DND-41 (cell line): Measurements from ENCODE around the gene OSBPL8.

Experiments
- ATAC-seq: fragments of 200-7000 bp; cut with Tn5 transposase; 3 replicates; pipeline ENCODE4 v1.9.1; 2021; ENCODE audit warnings: low read depth; ENCODE audit not compliant: insufficient read depth
- DNase-seq: peaks from one replicate; pipeline ENCODE4 v3.0.0-alpha.2; 2020
- H2AFZ ChIP-seq: 2 replicates; pipeline ENCODE4 v1.6.0; 2012; ENCODE audit warnings: low read depth, low read length
- H3K27ac ChIP-seq: 2 replicates; pipeline ENCODE4 v1.5.1; 2012; ENCODE audit warnings: low read length, inconsistent platforms
- H3K27me3 ChIP-seq: fragments of 200-600 bp; sonication (generic); 2 replicates; pipeline ENCODE4 v1.6.0; 2012; ENCODE audit warnings: low read length, mild to moderate bottlenecking, inconsistent platforms; ENCODE audit not compliant: insufficient read depth, poor library complexity
- H3K36me3 ChIP-seq: 2 replicates; pipeline ENCODE4 v1.5.1; 2012; ENCODE audit warnings: low read length, inconsistent platforms; ENCODE audit not compliant: insufficient read depth
- H3K4me1 ChIP-seq: 2 replicates; pipeline ENCODE4 v1.5.1; 2012; ENCODE audit warnings: mild to moderate bottlenecking, low read length; ENCODE audit not compliant: insufficient read depth
- H3K4me2 ChIP-seq: 2 replicates; pipeline ENCODE4 v1.6.0; 2012; ENCODE audit warnings: mild to moderate bottlenecking, moderate library complexity, low read length, inconsistent platforms; ENCODE audit not compliant: insufficient read depth
- H3K4me3 ChIP-seq, 2 experiments: fragments of 200-600 bp in 1 of 2; shearing (Covaris generic) in 1 of 2; 2 replicates each; pipeline ENCODE4 v1.5.1; 2012 to 2016; ENCODE audit warnings: inconsistent platforms in 2 of 2, low read length in 2 of 2, mild to moderate bottlenecking in 2 of 2, low read depth in 1 of 2, moderate library complexity in 1 of 2
- H3K79me2 ChIP-seq: 2 replicates; pipeline ENCODE4 v1.6.0; 2012; ENCODE audit warnings: low read length, inconsistent platforms; ENCODE audit not compliant: insufficient read depth
- H3K9ac ChIP-seq: 2 replicates; pipeline ENCODE4 v1.6.0; 2012; ENCODE audit warnings: low read depth, mild to moderate bottlenecking, inconsistent platforms, low read length, moderate library complexity
- H3K9me3 ChIP-seq: 2 replicates; pipeline ENCODE4 v1.5.1; 2012; ENCODE audit warnings: low read length, moderate library complexity, mild to moderate bottlenecking, inconsistent platforms; ENCODE audit not compliant: insufficient read depth, severe bottlenecking
- H4K20me1 ChIP-seq: 2 replicates; pipeline ENCODE4 v1.6.0; 2012; ENCODE audit warnings: low read length; ENCODE audit not compliant: insufficient read depth
- EZH2 ChIP-seq: IDR thresholded peaks from 3 replicates; pipeline ENCODE4 v1.6.1; 2012; ENCODE audit warnings: borderline replicate concordance, low read depth, mild to moderate bottlenecking, moderate library complexity, low read length, inconsistent platforms; ENCODE audit not compliant: severe bottlenecking
- TF ChIP-seq, protein P1 (sequence below): IDR thresholded peaks from 2 replicates; pipeline ENCODE4 v1.5.1; 2012; ENCODE audit warnings: borderline replicate concordance, low read length, moderate library complexity, mild to moderate bottlenecking; ENCODE audit not compliant: poor library complexity, severe bottlenecking; ENCODE audit errors: extremely low read depth

The OSBPL8 gene

DNA sequence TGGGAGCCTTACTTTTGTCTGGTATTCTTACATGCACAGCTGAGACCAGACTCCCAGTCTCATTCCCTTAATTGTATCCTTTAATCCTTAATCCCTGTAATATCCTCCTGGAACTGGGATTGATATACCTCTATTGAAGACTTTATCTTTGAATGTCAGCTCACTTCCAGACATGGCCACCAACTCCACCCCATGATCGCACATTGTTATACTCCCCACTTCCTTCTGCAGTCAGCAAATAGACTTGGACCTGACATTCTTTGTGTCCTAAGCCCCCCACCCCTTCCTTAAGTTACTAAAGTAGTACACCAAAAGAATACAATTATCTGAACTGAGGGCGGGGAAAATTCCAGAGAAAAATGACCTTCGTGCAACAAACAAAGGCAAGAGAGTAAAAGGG, 8.6 kb upstream of the OSBPL8 start:
- no peaks in the 10 kb centered on the region for H3K79me2 ChIP-seq
- no peaks in the 10 kb centered on the region for H3K27me3 ChIP-seq
- ATAC-seq, result no peak
- no peak overlapping the region for H3K27ac ChIP-seq
- no peak for DNase-seq
- H4K20me1 ChIP-seq, result no peaks in the 10 kb centered on the region
- H2AFZ ChIP-seq, result no peak overlapping the region
- H3K4me1 ChIP-seq, result peaks cover 3% of the 10 kb centered on the region; the same call in 1 of the 2 replicates
- H3K4me2 ChIP-seq, result no peak overlapping the region
- no peaks in the 10 kb centered on the region for H3K36me3 ChIP-seq
- H3K4me3 ChIP-seq, result no peak overlapping the region
- no peak overlapping the region for H3K9ac ChIP-seq
- TF ChIP-seq EZH2, result no peak
- no peaks in the 10 kb centered on the region for H3K9me3 ChIP-seq

DNA sequence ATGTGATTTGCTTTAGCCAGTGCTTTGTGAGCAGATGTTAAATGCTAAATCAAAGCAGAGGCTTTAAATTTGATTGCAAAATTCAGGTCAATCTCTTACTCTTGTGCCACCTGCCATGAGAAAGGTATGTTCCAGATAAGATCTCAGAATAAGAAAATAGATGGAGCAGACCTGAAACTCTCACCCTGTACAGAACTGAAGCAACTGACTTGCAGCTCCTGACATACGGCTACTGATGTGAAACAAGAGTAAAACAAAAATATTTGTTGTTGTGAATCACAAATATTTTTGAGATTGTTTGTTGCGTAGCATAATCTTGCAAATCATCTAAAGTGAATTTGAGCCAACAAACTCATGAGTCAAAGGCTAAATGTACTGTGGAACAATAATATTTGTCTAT, 3.5 kb upstream of the OSBPL8 start:
- Histone ChIP-seq H2AFZ (no peak overlapping the region), H3K27ac (no peak overlapping the region), H3K9ac (no peak overlapping the region), H3K4me3 (no peak overlapping the region), H3K9me3 (no peaks in the 10 kb centered on the region), H3K4me2 (no peak overlapping the region), H3K36me3 (no peaks in the 10 kb centered on the region; the same call in 1 of the 2 replicates), H3K27me3 (no peaks in the 10 kb centered on the region), H3K4me1 (peaks cover 10% of the 10 kb centered on the region; the same call in 1 of the 2 replicates), H3K79me2 (peaks cover 14% of the 10 kb centered on the region), H4K20me1 (peaks cover 6% of the 10 kb centered on the region; the same call in 1 of the 2 replicates)
- TF ChIP-seq EZH2, result no peak
- TF ChIP-seq, protein P1, sequence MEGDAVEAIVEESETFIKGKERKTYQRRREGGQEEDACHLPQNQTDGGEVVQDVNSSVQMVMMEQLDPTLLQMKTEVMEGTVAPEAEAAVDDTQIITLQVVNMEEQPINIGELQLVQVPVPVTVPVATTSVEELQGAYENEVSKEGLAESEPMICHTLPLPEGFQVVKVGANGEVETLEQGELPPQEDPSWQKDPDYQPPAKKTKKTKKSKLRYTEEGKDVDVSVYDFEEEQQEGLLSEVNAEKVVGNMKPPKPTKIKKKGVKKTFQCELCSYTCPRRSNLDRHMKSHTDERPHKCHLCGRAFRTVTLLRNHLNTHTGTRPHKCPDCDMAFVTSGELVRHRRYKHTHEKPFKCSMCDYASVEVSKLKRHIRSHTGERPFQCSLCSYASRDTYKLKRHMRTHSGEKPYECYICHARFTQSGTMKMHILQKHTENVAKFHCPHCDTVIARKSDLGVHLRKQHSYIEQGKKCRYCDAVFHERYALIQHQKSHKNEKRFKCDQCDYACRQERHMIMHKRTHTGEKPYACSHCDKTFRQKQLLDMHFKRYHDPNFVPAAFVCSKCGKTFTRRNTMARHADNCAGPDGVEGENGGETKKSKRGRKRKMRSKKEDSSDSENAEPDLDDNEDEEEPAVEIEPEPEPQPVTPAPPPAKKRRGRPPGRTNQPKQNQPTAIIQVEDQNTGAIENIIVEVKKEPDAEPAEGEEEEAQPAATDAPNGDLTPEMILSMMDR, result no peak
- DNase-seq, result no peak
- ATAC-seq, result no peak

DNA sequence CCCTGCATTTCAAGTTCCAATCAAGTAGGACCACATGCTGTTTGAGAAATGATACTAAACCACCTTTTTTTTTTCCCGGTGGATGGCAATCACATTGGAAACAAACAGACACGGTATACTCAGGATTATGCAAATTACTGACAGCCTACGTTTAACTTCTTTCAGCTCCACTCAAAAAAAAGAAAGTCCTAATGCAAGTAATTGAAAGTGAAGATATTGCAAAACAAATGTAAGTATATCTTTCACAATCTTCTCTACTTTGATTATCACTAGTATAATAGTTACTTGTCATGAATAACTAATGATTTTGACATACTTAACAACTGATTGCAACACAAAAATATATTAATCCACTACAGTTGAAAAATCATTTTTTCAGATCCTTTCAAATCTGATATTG, 2.6 kb upstream of the OSBPL8 start:
- H3K4me2 ChIP-seq, result no peak overlapping the region

DNA sequence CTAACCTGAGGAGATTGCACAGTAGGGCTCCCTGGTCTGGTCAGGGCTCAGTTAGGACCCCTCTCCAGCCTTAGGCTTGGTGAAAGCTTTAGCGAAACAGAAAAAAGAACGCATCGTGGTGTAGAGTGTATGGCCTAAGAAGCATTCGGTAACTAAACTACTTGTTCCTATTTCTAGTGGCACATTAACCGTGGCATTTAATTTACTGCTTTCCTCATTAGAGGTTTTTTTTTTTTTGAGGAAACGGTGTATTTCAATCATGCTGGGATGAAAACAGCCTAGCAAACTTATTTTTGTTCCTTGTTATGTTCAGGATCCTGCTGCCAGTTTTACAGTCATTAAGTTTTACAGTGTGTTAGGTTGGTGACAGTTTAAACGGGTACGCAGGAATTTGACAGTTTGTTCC, 518 bp upstream of the OSBPL8 start:
- ATAC-seq, result peak; percentile 18; the same call in 2 of the 3 replicates
- no peak for TF ChIP-seq EZH2
- TF ChIP-seq, protein P1, result no peak
- Histone ChIP-seq H3K9me3 (no peaks in the 10 kb centered on the region), H3K36me3 (peaks cover 3% of the 10 kb centered on the region; the same call in 1 of the 2 replicates), H3K79me2 (peaks cover 44% of the 10 kb centered on the region), H3K27me3 (no peaks in the 10 kb centered on the region), H3K4me1 (peaks cover 33% of the 10 kb centered on the region), H3K9ac (peak overlapping the region; percentile 95), H4K20me1 (peaks cover 34% of the 10 kb centered on the region; the same call in 1 of the 2 replicates), H3K4me3 (peak overlapping the region; percentile 37 to 95; a peak in 3 of 4 replicates), H2AFZ (peak overlapping the region; percentile 100), H3K4me2 (peak overlapping the region; percentile 89), H3K27ac (peak overlapping the region; percentile 99)
- DNase-seq, result no peak

More for the DNA sequence above, 2.6 kb upstream of the OSBPL8 start:
- no peak overlapping the region for H2AFZ ChIP-seq
- H3K9me3 ChIP-seq, result no peaks in the 10 kb centered on the region
- no peaks in the 10 kb centered on the region for H3K27me3 ChIP-seq
- peaks cover 23% of the 10 kb centered on the region for H3K79me2 ChIP-seq
- no peak for ATAC-seq
- H3K4me3 ChIP-seq, result no peak overlapping the region
- peaks cover 16% of the 10 kb centered on the region; the same call in 1 of the 2 replicates for H4K20me1 ChIP-seq
- DNase-seq, result no peak
- H3K27ac ChIP-seq, result no peak overlapping the region
- H3K9ac ChIP-seq, result no peak overlapping the region
- no peak for TF ChIP-seq EZH2
- TF ChIP-seq, protein P1, result no peak
- peaks cover 3% of the 10 kb centered on the region; the same call in 1 of the 2 replicates for H3K36me3 ChIP-seq
- peaks cover 19% of the 10 kb centered on the region for H3K4me1 ChIP-seq
